Adrenal gland (tissue), 5 donors: Measurements from ENCODE around the gene CISTR.

Experiments
- CTCF ChIP-seq, 6 experiments: fragments of 450-650 bp in 4 of 6; fragments of 200-600 bp in 2 of 6; sonication (generic) in 1 of 6; IDR thresholded peaks; 1 replicate in 5 of 6; 2 replicates in 1 of 6; pipeline versions ENCODE4 v1.5.1 to v1.8.0; 2016 to 2021; ENCODE audit warnings: antibody characterized with exemption in 6 of 6, mild to moderate bottlenecking in 2 of 6, moderate library complexity in 1 of 6
- POLR2A ChIP-seq, 2 donors: fragments of 450-650 bp; IDR thresholded peaks; one replicate each; pipeline ENCODE4 v1.6.1; 2017; ENCODE audit warnings: antibody characterized with exemption in 2 of 2, mild to moderate bottlenecking in 2 of 2, moderate library complexity in 1 of 2
- donor health status: DM: no; HTN: no; CAD: no.

GRCh38 chr12:53699678-53700025 lies 52.1 kb downstream of the CISTR start:
- TF ChIP-seq CTCF (IDR thresholded peaks at IDR 0.05) (no peak), POLR2A (IDR thresholded peaks at IDR 0.05) (no peak)
